NCI-H1092 (cell line): ENCODE data around the gene AAK1.
"Not testable (repeated sequence)": the region's sequence is repeated elsewhere in the genome, so short reads cannot be mapped to it uniquely, and the experiment has no call there.

Experiments used
- DNase-seq: peaks from one replicate; lab custom pipeline; 2025; lab: John Stamatoyannopoulos, UW

Gene AAK1

GRCh38 chr2:69450735-69451416, 192.7 kb downstream of the AAK1 start:
- no peak for DNase-seq

GRCh38 chr2:69449906-69450305, 193.6 kb downstream of the AAK1 start:
- no peak for DNase-seq

GRCh38 chr2:69443673-69444072, 199.9 kb downstream of the AAK1 start:
- DNase-seq, result not testable (repeated sequence)

GRCh38 chr2:69439499-69439898, 204.0 kb downstream of the AAK1 start:
- not testable (repeated sequence) for DNase-seq

GRCh38 chr2:69438580-69438979, 205.0 kb downstream of the AAK1 start:
- no peak for DNase-seq

- DNase-seq, result peak; percentile 19
Measured at GRCh38 chr2:69437751-69438154, 205.8 kb downstream of the AAK1 start.

- peak; percentile 78 for DNase-seq
Measured at GRCh38 chr2:69436938-69437750, 206.4 kb downstream of the AAK1 start, which contains the start of gene NFU1. NFU1 (minus strand) TSS chr2:69437435; CDS start chr2:69437422, 13 bp downstream.

GRCh38 chr2:69436596-69436937, 207.0 kb downstream of the AAK1 start:
- no peak for DNase-seq

GRCh38 chr2:69434753-69435152, 208.8 kb downstream of the AAK1 start:
- no peak for DNase-seq

GRCh38 chr2:69429491-69430183, 213.9 kb downstream of the AAK1 start:
- DNase-seq, result no peak

GRCh38 chr2:69428981-69429380, 214.6 kb downstream of the AAK1 start:
- DNase-seq, result no peak

GRCh38 chr2:69424419-69424818, 219.1 kb downstream of the AAK1 start:
- DNase-seq, result no peak

GRCh38 chr2:69422198-69422597, 221.3 kb downstream of the AAK1 start:
- DNase-seq, result no peak

- not testable (repeated sequence) for DNase-seq
Measured at GRCh38 chr2:69419111-69419510, 224.4 kb downstream of the AAK1 start.

GRCh38 chr2:69416147-69416546, 227.4 kb downstream of the AAK1 start:
- DNase-seq, result no peak
